CD4-positive, CD25-positive, alpha-beta regulatory T cell (primary cell): Measurements from ENCODE around the gene AP1AR. TPM values are rescaled to one million over a fixed set of nuclear protein-coding genes. Genes with fewer than 3 reads are reported as not detected.

Source experiments
- ATAC-seq, 2 donors: fragments of 150-1000 bp; cut with Tn5 transposase; one replicate each; pipeline ENCODE4 v1.10.0; 2021; ENCODE audit warnings: low read depth in 2 of 2, moderate number of reproducible peaks in 2 of 2, moderate library complexity in 1 of 2
- DNase-seq, 3 donors: peaks; one replicate each; pipeline versions ENCODE4 v3.0.0 to v3.0.0-alpha.2; 2012 to 2022; ENCODE audit warnings: mixed read lengths in 1 of 3
- H3K27ac ChIP-seq: one replicate; pipeline ENCODE4 v1.7.0; 2013; ENCODE audit warnings: mild to moderate bottlenecking, low read length; ENCODE audit not compliant: insufficient read depth, poor library complexity, severe bottlenecking
- H3K27me3 ChIP-seq: one replicate; pipeline ENCODE4 v1.7.0; 2013; ENCODE audit warnings: low read length; ENCODE audit not compliant: control insufficient read depth, insufficient read depth
- H3K36me3 ChIP-seq: one replicate; pipeline ENCODE4 v1.7.0; 2013; ENCODE audit warnings: mild to moderate bottlenecking, low read length, moderate library complexity; ENCODE audit not compliant: control insufficient read depth, insufficient read depth
- H3K4me1 ChIP-seq: 2 replicates; pipeline ENCODE4 v1.7.0; 2013; ENCODE audit warnings: mild to moderate bottlenecking, low read length; ENCODE audit not compliant: insufficient read depth, control insufficient read depth, poor library complexity, severe bottlenecking
- H3K4me3 ChIP-seq: one replicate; pipeline ENCODE4 v1.7.0; 2013; ENCODE audit warnings: low read depth, mild to moderate bottlenecking, low read length, moderate library complexity
- H3K9me3 ChIP-seq, 2 experiments: 1 replicate in 1 of 2; 2 replicates in 1 of 2; pipeline ENCODE4 v1.7.0; 2013; ENCODE audit warnings: low read length in 2 of 2, mild to moderate bottlenecking in 1 of 2, moderate library complexity in 1 of 2; ENCODE audit not compliant: control insufficient read depth in 2 of 2
- H3K27ac Mint-ChIP-seq, 3 donors: one replicate each; pipeline ENCODE4 v1.8.0; 2020 to 2022; ENCODE audit warnings: mild to moderate bottlenecking in 3 of 3, mixed read lengths in 3 of 3, moderate library complexity in 2 of 3
- H3K27me3 Mint-ChIP-seq: one replicate; pipeline ENCODE4 v1.8.0; 2022; ENCODE audit warnings: mild to moderate bottlenecking, mixed read lengths
- H3K36me3 Mint-ChIP-seq: one replicate; pipeline ENCODE4 v1.8.0; 2020; ENCODE audit warnings: mixed read lengths
- H3K4me1 Mint-ChIP-seq, 4 donors: one replicate each; pipeline ENCODE4 v1.8.0; 2020 to 2022; ENCODE audit warnings: mixed read lengths in 4 of 4, mild to moderate bottlenecking in 1 of 4
- H3K4me3 Mint-ChIP-seq, 4 donors: one replicate each; pipeline ENCODE4 v1.8.0; 2020 to 2022; ENCODE audit warnings: mild to moderate bottlenecking in 4 of 4, mixed read lengths in 4 of 4, moderate library complexity in 3 of 4
- H3K9me3 Mint-ChIP-seq, 7 donors: one replicate each; pipeline ENCODE4 v1.8.0; 2020 to 2022; ENCODE audit warnings: mixed read lengths in 7 of 7, mild to moderate bottlenecking in 3 of 7, moderate library complexity in 2 of 7
- polyA plus RNA-seq, 4 donors: library from polyadenylated mRNA; unstranded; fragments of 300-500 nt; fragmentation: Illumina TruSeq; gene quantifications; one replicate each; pipeline ENCODE4 v1.2.3, GENCODE V29; 2021
- total RNA-seq: library from RNA; stranded (reverse); gene quantifications from one replicate; pipeline ENCODE4 v1.2.3, GENCODE V29; 2022

The AP1AR gene
- total RNA-seq = 10.9 TPM
- polyA plus RNA-seq = 10 to 100 TPM; 19.2 to 20.7 (median 19.6) TPM

DNA sequence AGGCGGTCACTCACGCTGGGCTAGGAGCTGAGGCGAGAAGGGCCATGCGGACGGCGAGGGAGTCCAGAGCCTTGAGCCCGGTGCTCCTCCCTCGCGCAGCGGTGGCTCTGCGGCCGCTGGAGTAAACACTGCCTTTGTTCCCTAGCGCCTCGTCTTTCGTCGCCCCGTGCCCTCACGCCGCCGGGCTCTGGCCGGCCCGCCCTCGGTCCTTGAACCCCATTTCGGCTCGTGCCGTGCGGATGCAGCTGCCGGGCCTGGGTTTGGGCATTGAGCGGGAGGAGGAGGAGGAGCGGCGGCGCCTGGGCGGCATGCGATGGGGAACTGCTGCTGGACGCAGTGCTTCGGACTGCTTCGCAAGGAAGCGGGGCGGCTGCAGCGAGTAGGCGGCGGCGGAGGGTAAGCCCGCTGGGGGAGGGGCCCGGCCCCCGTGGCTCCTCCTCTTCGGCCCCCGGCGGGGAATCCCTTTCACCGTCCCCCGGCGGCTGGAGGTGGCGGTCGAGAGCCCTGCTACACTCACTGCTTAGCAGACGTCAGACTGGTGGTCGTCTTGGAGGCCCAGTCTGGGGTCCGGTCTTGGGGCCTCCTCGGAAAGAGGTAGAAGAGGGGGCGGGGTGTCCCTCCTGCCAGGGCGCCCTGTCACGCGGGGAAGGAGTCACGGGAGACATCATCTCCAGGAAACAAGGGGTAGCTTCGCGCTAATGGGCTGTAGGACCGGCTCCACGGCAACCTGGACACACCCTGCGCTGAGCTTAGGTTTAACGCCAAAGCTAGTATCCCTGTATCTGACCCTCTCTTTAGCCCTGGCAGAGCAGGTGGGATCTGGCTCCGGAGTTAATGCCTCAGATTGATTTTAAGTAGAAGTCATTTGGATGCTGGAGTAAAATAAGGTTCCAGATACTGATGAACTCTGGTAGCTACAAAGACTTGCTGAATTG is at the start of gene AP1AR:
AP1AR (plus strand) TSS at position 9 of the 935 bp plus-strand sequence; CDS start at position 314, 305 bp downstream.
- Histone ChIP-seq H3K36me3 (no peaks in the 10 kb centered on the region), H3K27me3 (no peaks in the 10 kb centered on the region), H3K27ac (peak within 1 kb of the TSS; percentile 95), H3K4me1 (peaks cover 20% of the 10 kb centered on the region), H3K4me3 (peak within 1 kb of the TSS; percentile 94), H3K9me3 (no peaks in the 10 kb centered on the region)
- Mint-ChIP-seq H3K4me3 (peak within 1 kb of the TSS; percentile 95 to 99 (median 97)), H3K9me3 (no peaks in the 10 kb centered on the region), H3K27ac (peak within 1 kb of the TSS; percentile 96 to 100 (median 99)), H3K36me3 (peaks cover 4% of the 10 kb centered on the region), H3K27me3 (peaks cover 4% of the 10 kb centered on the region), H3K4me1 (peaks cover 24 to 54% (median 40%) of the 10 kb centered on the region in 4 donors)
- ATAC-seq (peak; percentile 59), DNase-seq (peak; percentile 78 to 88 (median 78))

- H3K4me3 ChIP-seq = no peak overlapping the region
- peaks cover 28% of the 10 kb centered on the region for H3K4me1 ChIP-seq
- ATAC-seq = no peak
- Mint-ChIP-seq H3K4me3 (no peak overlapping the region), H3K36me3 (peaks cover 10% of the 10 kb centered on the region), H3K9me3 (peaks cover 0 to 3% (median 0%) of the 10 kb centered on the region in 7 donors), H3K4me1 (peaks cover 15 to 34% (median 33%) of the 10 kb centered on the region in 4 donors), H3K27me3 (no peaks in the 10 kb centered on the region), H3K27ac (peak overlapping the region in 1 of 3 donors; percentile 37)
- H3K27ac ChIP-seq = no peak overlapping the region
- no peak for DNase-seq
- no peaks in the 10 kb centered on the region for H3K27me3 ChIP-seq
- H3K36me3 ChIP-seq = no peaks in the 10 kb centered on the region
- H3K9me3 ChIP-seq = no peaks in the 10 kb centered on the region
Observed at GRCh38 chr4:112182604-112183003, 49.0 kb upstream of the AP1AR start.

- Histone ChIP-seq H3K9me3 (no peaks in the 10 kb centered on the region), H3K4me3 (peak overlapping the region; percentile 9), H3K4me1 (peaks cover 27% of the 10 kb centered on the region), H3K27ac (peak overlapping the region; percentile 23), H3K36me3 (no peaks in the 10 kb centered on the region), H3K27me3 (no peaks in the 10 kb centered on the region)
- peaks cover 15 to 33% (median 32%) of the 10 kb centered on the region in 4 donors for H3K4me1 Mint-ChIP-seq
- peaks cover 0 to 3% (median 0%) of the 10 kb centered on the region in 7 donors for H3K9me3 Mint-ChIP-seq
- H3K27ac Mint-ChIP-seq = peak overlapping the region in 2 of 3 donors; percentile 32 to 37
- peaks cover 10% of the 10 kb centered on the region for H3K36me3 Mint-ChIP-seq
- ATAC-seq (peak in 1 of 2 donors; percentile 34), DNase-seq (peak in 2 of 3 donors; percentile 10 to 72)
- H3K4me3 Mint-ChIP-seq = peak overlapping the region in 1 of 4 donors; percentile 36
- H3K27me3 Mint-ChIP-seq = no peaks in the 10 kb centered on the region
Observed at GRCh38 chr4:112183252-112183651, 48.3 kb upstream of the AP1AR start.

- H3K36me3 ChIP-seq = no peaks in the 10 kb centered on the region
- Mint-ChIP-seq H3K4me3 (no peak overlapping the region), H3K36me3 (peaks cover 6% of the 10 kb centered on the region), H3K27ac (no peak overlapping the region), H3K4me1 (peaks cover 11 to 28% (median 23%) of the 10 kb centered on the region in 4 donors), H3K9me3 (no peaks in the 10 kb centered on the region), H3K27me3 (no peaks in the 10 kb centered on the region)
- H3K9me3 ChIP-seq = no peaks in the 10 kb centered on the region
- H3K27me3 ChIP-seq = no peaks in the 10 kb centered on the region
- no peak overlapping the region for H3K4me3 ChIP-seq
- H3K27ac ChIP-seq = no peak overlapping the region
- ATAC-seq (no peak), DNase-seq (no peak)
- H3K4me1 ChIP-seq = peaks cover 23% of the 10 kb centered on the region
Observed at GRCh38 chr4:112184438-112184837, 47.1 kb upstream of the AP1AR start.

DNA sequence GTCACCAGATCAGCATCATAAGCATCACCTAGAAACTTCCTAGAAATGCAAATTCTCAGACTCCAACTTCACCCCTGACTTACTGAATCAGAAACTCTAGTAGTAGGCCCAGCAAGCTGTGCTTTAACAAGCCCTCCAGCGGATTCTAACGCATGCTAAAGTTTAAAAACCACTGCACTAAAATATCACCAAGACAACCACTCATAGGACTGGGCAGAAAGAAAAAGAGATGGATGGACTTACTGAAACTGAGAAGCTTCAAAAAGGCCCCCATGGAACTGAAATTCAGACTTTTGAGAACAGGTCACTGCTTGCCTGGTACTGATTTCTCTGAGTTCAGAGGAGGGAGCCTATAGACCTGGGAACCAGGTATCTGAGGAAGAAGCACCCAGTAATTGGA is 46.3 kb upstream of the AP1AR start:
- H3K9me3 ChIP-seq = no peaks in the 10 kb centered on the region
- peaks cover 23% of the 10 kb centered on the region for H3K4me1 ChIP-seq
- no peak overlapping the region for H3K4me3 Mint-ChIP-seq
- ATAC-seq (no peak), DNase-seq (no peak)
- peaks cover 13 to 28% (median 23%) of the 10 kb centered on the region in 4 donors for H3K4me1 Mint-ChIP-seq
- H3K9me3 Mint-ChIP-seq = no peaks in the 10 kb centered on the region
- no peaks in the 10 kb centered on the region for H3K27me3 ChIP-seq
- H3K4me3 ChIP-seq = no peak overlapping the region
- H3K27me3 Mint-ChIP-seq = no peaks in the 10 kb centered on the region
- peaks cover 6% of the 10 kb centered on the region for H3K36me3 Mint-ChIP-seq
- peak overlapping the region in 2 of 3 donors; percentile 34 to 42 for H3K27ac Mint-ChIP-seq
- H3K27ac ChIP-seq = no peak overlapping the region
- no peaks in the 10 kb centered on the region for H3K36me3 ChIP-seq

DNA sequence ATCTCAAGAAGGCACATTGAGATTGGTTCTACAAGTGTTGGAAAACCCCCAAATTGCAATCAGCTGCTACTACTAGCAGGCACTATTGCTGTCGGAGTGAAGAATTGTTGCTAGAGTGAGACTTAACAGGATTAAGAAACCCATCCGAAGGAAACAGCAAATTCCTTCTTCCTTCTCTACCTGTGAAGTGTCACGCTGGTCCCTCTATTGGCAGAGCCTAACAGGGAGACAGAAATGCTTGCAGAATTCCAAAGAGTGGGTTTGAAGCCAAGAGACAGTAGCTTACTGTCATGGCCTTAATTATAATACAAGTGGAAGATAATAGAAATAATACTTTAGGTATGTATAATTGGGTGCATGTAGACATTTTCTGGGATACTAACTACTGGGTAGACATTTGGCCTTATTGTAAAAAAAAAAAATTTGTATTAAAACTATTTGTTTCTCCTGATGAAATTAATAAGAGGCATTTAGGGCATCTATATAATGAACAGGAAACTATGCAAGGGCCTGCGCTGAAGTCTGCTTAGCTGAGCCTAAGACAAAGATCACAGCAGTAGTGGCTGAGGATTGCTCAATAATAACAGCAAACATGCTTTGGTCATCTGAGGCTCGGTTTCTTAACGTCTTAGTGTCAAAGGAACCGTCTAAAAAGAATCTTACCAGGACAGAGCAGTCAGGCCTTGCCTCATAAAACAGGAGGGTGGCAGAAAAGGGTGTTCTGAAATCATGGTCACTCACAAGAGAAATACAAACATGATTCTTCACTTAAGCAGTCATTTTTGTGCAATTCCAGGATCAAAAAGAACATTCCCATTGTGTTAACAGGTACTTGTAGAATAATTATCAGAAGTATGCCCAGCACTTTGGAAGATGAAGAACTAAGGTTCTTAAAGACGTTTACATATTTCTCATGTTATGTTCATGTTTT is 45.6 kb upstream of the AP1AR start:
- Histone ChIP-seq H3K27me3 (no peaks in the 10 kb centered on the region), H3K4me1 (peaks cover 23% of the 10 kb centered on the region), H3K9me3 (no peaks in the 10 kb centered on the region), H3K36me3 (no peaks in the 10 kb centered on the region), H3K4me3 (no peak overlapping the region), H3K27ac (no peak overlapping the region)
- Mint-ChIP-seq H3K27ac (peak overlapping the region in 2 of 3 donors; percentile 28 to 34), H3K27me3 (no peaks in the 10 kb centered on the region), H3K36me3 (peaks cover 10% of the 10 kb centered on the region), H3K9me3 (no peaks in the 10 kb centered on the region), H3K4me3 (no peak overlapping the region), H3K4me1 (peaks cover 13 to 33% (median 21%) of the 10 kb centered on the region in 4 donors)
- no peak for ATAC-seq
- DNase-seq = no peak

GRCh38 chr4:112189754-112190153 is 41.8 kb upstream of the AP1AR start:
- Histone ChIP-seq H3K27me3 (no peaks in the 10 kb centered on the region), H3K4me3 (no peak overlapping the region), H3K4me1 (no peaks in the 10 kb centered on the region), H3K9me3 (no peaks in the 10 kb centered on the region), H3K27ac (no peak overlapping the region), H3K36me3 (no peaks in the 10 kb centered on the region)
- Mint-ChIP-seq H3K36me3 (peaks cover 11% of the 10 kb centered on the region), H3K27ac (no peak overlapping the region), H3K4me3 (no peak overlapping the region), H3K9me3 (no peaks in the 10 kb centered on the region), H3K27me3 (no peaks in the 10 kb centered on the region), H3K4me1 (peaks cover 0 to 5% (median under 1%) of the 10 kb centered on the region in 4 donors)
- ATAC-seq = no peak
- no peak for DNase-seq
